Activated CD4-positive, alpha-beta T cell treated with anti-CD3 and anti-CD28 coated beads for 36 hours (primary cell): ENCODE data around the gene RGP1. TPM values are rescaled to one million over a fixed set of nuclear protein-coding genes. Genes with fewer than 3 reads are reported as not detected.
A peak's percentile ranks its signal among the peaks of the same experiment; 100 is the strongest.

Source experiments
- ATAC-seq: fragments of 200-7000 bp; cut with Tn5 transposase; one replicate; pipeline ENCODE4 v1.10.0; 2021; ENCODE audit warnings: mild to moderate bottlenecking, moderate library complexity
- CTCF ChIA-PET: fragments of 350-600 bp; sonication (Branson Sonifier 250); formaldehyde crosslinking; loops from one replicate; lab custom pipeline; 2021; ENCODE audit warnings: antibody characterized with exemption; lab: Charles Lee
- POLR2A ChIA-PET: fragments of 350-600 bp; sonication (Branson Sonifier 250); formaldehyde crosslinking; loops from one replicate; lab custom pipeline; 2021; ENCODE audit warnings: antibody characterized with exemption, inconsistent platforms; lab: Charles Lee
- DNase-seq: peaks from one replicate; pipeline ENCODE4 v3.0.0-alpha.2; 2020
- H3K27ac Mint-ChIP-seq: one replicate; pipeline ENCODE4 v1.8.0; 2021; ENCODE audit warnings: mixed read lengths
- H3K27me3 Mint-ChIP-seq: one replicate; pipeline ENCODE4 v1.8.0; 2021; ENCODE audit warnings: mixed read lengths
- H3K36me3 Mint-ChIP-seq: one replicate; pipeline ENCODE4 v1.8.0; 2021; ENCODE audit warnings: low read depth, mixed read lengths
- H3K4me1 Mint-ChIP-seq: one replicate; pipeline ENCODE4 v1.8.0; 2021; ENCODE audit warnings: mixed read lengths
- H3K4me3 Mint-ChIP-seq: one replicate; pipeline ENCODE4 v1.8.0; 2021; ENCODE audit warnings: mild to moderate bottlenecking, moderate library complexity, mixed read lengths
- H3K9me3 Mint-ChIP-seq: one replicate; pipeline ENCODE4 v1.8.0; 2021; ENCODE audit warnings: low read depth, mixed read lengths
- intact Hi-C, 2 experiments: fragments of 100-400 bp; cut with DNase I in 1 of 2; cut with micrococcal nuclease in 1 of 2; formaldehyde crosslinking; loops; one replicate each; pipeline versions ENCODE4 v1.14.2 to v1.15.1; 2022 to 2024; cut with DNase I, micrococcal nuclease
- total RNA-seq, 2 experiments: library from RNA; stranded (reverse); gene quantifications; one replicate each; pipeline ENCODE4 v1.2.3, GENCODE V29; 2021

Gene RGP1
- total RNA-seq, 2 experiments from 2014 or later = 14.0 to 15.5 TPM

GRCh38 chr9:35732185-35732799, 16.8 kb upstream of the RGP1 start, which contains the start of the genes CREB3 and TLN1:
CREB3 (plus strand) TSS chr9:35732666; CDS start chr9:35732773, 107 bp downstream.
TLN1 (minus strand) TSS chr9:35732195; CDS start chr9:35725694, 6,501 bp downstream.
- no peaks in the 10 kb centered on the region for H3K9me3 Mint-ChIP-seq

GRCh38 chr9:35732800-35733541, 16.1 kb upstream of the RGP1 start:
- intact Hi-C loops = loop anchor here (1.0 to 10.0 kb wide), 21 partner anchors 16 to 1276 kb away; partner anchors contain the start of genes GBA2 (in 2 of the 2), RGP1 (in 2 of the 2), CCDC107 (in 1 of the 2) and CD72 (in 1 of the 2)
- peaks cover 21% of the 10 kb centered on the region for H3K4me1 Mint-ChIP-seq
- CTCF ChIA-PET = interaction anchor here (0.6 to 8.4 kb wide), 14 partner anchors 9 to 1038 kb away, joined by 3 to 68 read pairs (median 6); partner anchors contain the start of genes CCDC107, GBA2, RGP1 and RMRP
- H3K9me3 Mint-ChIP-seq = no peaks in the 10 kb centered on the region
- ATAC-seq = peak; percentile 12
- peak; percentile 64 for DNase-seq
- H3K4me3 Mint-ChIP-seq = no peak overlapping the region
- POLR2A ChIA-PET = interaction anchor here (0.6 to 1.6 kb wide), 7 partner anchors 16 to 173 kb away, joined by 3 to 14 read pairs (median 3); partner anchors contain the start of genes CCDC107, GBA2, HRCT1 and RGP1
- H3K36me3 Mint-ChIP-seq = peaks cover 27% of the 10 kb centered on the region
- no peaks in the 10 kb centered on the region for H3K27me3 Mint-ChIP-seq
- H3K27ac Mint-ChIP-seq = peak overlapping the region; percentile 91

More at GRCh38 chr9:35732185-35732799, 16.8 kb upstream of the RGP1 start, which contains the start of the genes CREB3 and TLN1:
- Mint-ChIP-seq H3K27me3 (no peaks in the 10 kb centered on the region), H3K4me3 (no peak within 1 kb of the TSS), H3K27ac (peak within 1 kb of the TSS; percentile 93), H3K4me1 (peaks cover 21% of the 10 kb centered on the region), H3K36me3 (peaks cover 22% of the 10 kb centered on the region)
- CTCF ChIA-PET = interaction anchor here (0.5 to 8.4 kb wide), 16 partner anchors 9 to 1098 kb away, joined by 3 to 68 read pairs (median 6); partner anchors contain the start of genes CCDC107, GBA2, RGP1 and RMRP
- POLR2A ChIA-PET = interaction anchor here (0.6 to 1.6 kb wide), 6 partner anchors 16 to 174 kb away, joined by 3 to 14 read pairs (median 3); partner anchors contain the start of genes CCDC107, GBA2, HRCT1 and RGP1
- ATAC-seq (peak; percentile 87), DNase-seq (peak; percentile 98)
- intact Hi-C loops = loop anchor here (1.0 to 10.0 kb wide), 21 partner anchors 17 to 1275 kb away; partner anchors contain the start of genes GBA2 (in 2 of the 2), RGP1 (in 2 of the 2), CCDC107 (in 1 of the 2) and CD72 (in 1 of the 2)

GRCh38 chr9:35734096-35734495, 15.0 kb upstream of the RGP1 start:
- ATAC-seq (no peak), DNase-seq (no peak)
- Mint-ChIP-seq H3K27me3 (no peaks in the 10 kb centered on the region), H3K36me3 (peaks cover 37% of the 10 kb centered on the region), H3K4me1 (peaks cover 21% of the 10 kb centered on the region), H3K27ac (peak overlapping the region; percentile 16), H3K9me3 (no peaks in the 10 kb centered on the region), H3K4me3 (no peak overlapping the region)
- CTCF ChIA-PET = interaction anchor here (0.6 to 2.9 kb wide), 9 partner anchors 10 to 117 kb away, joined by 3 to 44 read pairs (median 6); partner anchors contain the start of genes GBA2 and RGP1
- POLR2A ChIA-PET = interaction anchor here (0.6 kb wide), 1 partner anchor 385 kb away, joined by 4 read pairs; no protein-coding TSS in a partner anchor
- intact Hi-C loops = loop anchor here (5.0 to 10.0 kb wide), 6 partner anchors 117 to 1277 kb away; partner anchors contain the start of genes CD72 (in 1 of the 2), DNAI1 (in 1 of the 2), FAM219A (in 1 of the 2) and GNE (in 1 of the 2)

- peak; percentile 78 for DNase-seq
- intact Hi-C loops = loop anchor here (1.0 to 10.0 kb wide), 2 partner anchors 146 to 251 kb away; no protein-coding TSS in a partner anchor
- Mint-ChIP-seq H3K27ac (no peak overlapping the region), H3K36me3 (peaks cover 41% of the 10 kb centered on the region), H3K27me3 (no peaks in the 10 kb centered on the region), H3K4me3 (no peak overlapping the region), H3K4me1 (peaks cover 18% of the 10 kb centered on the region), H3K9me3 (no peaks in the 10 kb centered on the region)
- peak; percentile 11 for ATAC-seq
- ChIA-PET POLR2A (interaction anchor here (1.1 kb wide), 1 partner anchor 12 kb away, joined by 4 read pairs; no protein-coding TSS in a partner anchor), CTCF (interaction anchor here (0.6 to 2.9 kb wide), 16 partner anchors 8 to 333 kb away, joined by 3 to 44 read pairs (median 4); partner anchors contain the start of genes ARHGEF39, GBA2 and RGP1)
These were observed 12.9 kb upstream of the RGP1 start for GRCh38 chr9:35736201-35736633.

- H3K4me1 Mint-ChIP-seq = peaks cover 19% of the 10 kb centered on the region
- H3K9me3 Mint-ChIP-seq = no peaks in the 10 kb centered on the region
- H3K27ac Mint-ChIP-seq = no peak overlapping the region
- ChIA-PET POLR2A (no interaction called here), CTCF (interaction anchor here (0.5 to 4.1 kb wide), 6 partner anchors 8 to 145 kb away, joined by 3 to 22 read pairs (median 5); partner anchors contain the start of genes GBA2, RGP1 and SPAG8)
- no peak overlapping the region for H3K4me3 Mint-ChIP-seq
- no peak for ATAC-seq
- peaks cover 39% of the 10 kb centered on the region for H3K36me3 Mint-ChIP-seq
- H3K27me3 Mint-ChIP-seq = no peaks in the 10 kb centered on the region
- intact Hi-C loops = loop anchor here in 1 of 2 experiments (10.0 kb wide), 1 partner anchor 252 kb away; no protein-coding TSS in a partner anchor
- DNase-seq = no peak
These were observed 11.9 kb upstream of the RGP1 start for GRCh38 chr9:35737143-35737542.

- H3K36me3 Mint-ChIP-seq = peaks cover 40% of the 10 kb centered on the region
- no peaks in the 10 kb centered on the region for H3K27me3 Mint-ChIP-seq
- no peaks in the 10 kb centered on the region for H3K9me3 Mint-ChIP-seq
- no peak for DNase-seq
- no peak overlapping the region for H3K27ac Mint-ChIP-seq
- H3K4me1 Mint-ChIP-seq = peaks cover 20% of the 10 kb centered on the region
- ATAC-seq = no peak
- H3K4me3 Mint-ChIP-seq = no peak overlapping the region
- CTCF ChIA-PET = interaction anchor here (0.6 to 4.1 kb wide), 5 partner anchors 9 to 166 kb away, joined by 3 to 22 read pairs (median 5); partner anchors contain the start of genes GBA2 and RGP1
- intact Hi-C loops = loop anchor here in 1 of 2 experiments (10.0 kb wide), 1 partner anchor 253 kb away; no protein-coding TSS in a partner anchor
- POLR2A ChIA-PET = interaction anchor here (0.6 kb wide), 1 partner anchor 1432 kb away, joined by 3 read pairs; no protein-coding TSS in a partner anchor
These were observed 10.9 kb upstream of the RGP1 start for GRCh38 chr9:35738186-35738585.

- Mint-ChIP-seq H3K4me1 (peaks cover 12% of the 10 kb centered on the region), H3K9me3 (no peaks in the 10 kb centered on the region), H3K27me3 (no peaks in the 10 kb centered on the region), H3K27ac (peak overlapping the region; percentile 5), H3K4me3 (no peak overlapping the region), H3K36me3 (peaks cover 47% of the 10 kb centered on the region)
- ATAC-seq = no peak
- ChIA-PET CTCF (interaction anchor here (0.6 to 4.1 kb wide), 4 partner anchors 9 to 167 kb away, joined by 3 to 22 read pairs (median 10); partner anchors contain the start of genes GBA2 and RGP1), POLR2A (no interaction called here)
- DNase-seq = no peak
- intact Hi-C loops = loop anchor here in 1 of 2 experiments (10.0 kb wide), 1 partner anchor 254 kb away; no protein-coding TSS in a partner anchor
These were observed 10.2 kb upstream of the RGP1 start for GRCh38 chr9:35738924-35739323.

GRCh38 chr9:35740243-35740642, 8.8 kb upstream of the RGP1 start:
- DNase-seq (no peak), ATAC-seq (no peak)
- Mint-ChIP-seq H3K27ac (no peak overlapping the region), H3K27me3 (no peaks in the 10 kb centered on the region), H3K4me3 (no peak overlapping the region), H3K4me1 (peaks cover 9% of the 10 kb centered on the region), H3K36me3 (peaks cover 43% of the 10 kb centered on the region), H3K9me3 (no peaks in the 10 kb centered on the region)
- ChIA-PET POLR2A (no interaction called here), CTCF (interaction anchor here (0.6 to 4.1 kb wide), 7 partner anchors 8 to 142 kb away, joined by 3 to 22 read pairs (median 6); partner anchors contain the start of genes GBA2 and RGP1)
- intact Hi-C loops = no loop called here

GRCh38 chr9:35741740-35742139, 7.3 kb upstream of the RGP1 start:
- intact Hi-C loops = no loop called here
- peaks cover 22% of the 10 kb centered on the region for H3K4me1 Mint-ChIP-seq
- ATAC-seq (peak; percentile 57), DNase-seq (no peak)
- H3K4me3 Mint-ChIP-seq = no peak overlapping the region
- peaks cover 38% of the 10 kb centered on the region for H3K36me3 Mint-ChIP-seq
- no peaks in the 10 kb centered on the region for H3K9me3 Mint-ChIP-seq
- ChIA-PET POLR2A (no interaction called here), CTCF (interaction anchor here (0.6 to 1.8 kb wide), 5 partner anchors 10 to 1130 kb away, joined by 3 to 6 read pairs (median 3); partner anchors contain the start of genes CREB3, RPP25L and TLN1)
- H3K27me3 Mint-ChIP-seq = no peaks in the 10 kb centered on the region
- no peak overlapping the region for H3K27ac Mint-ChIP-seq

- Mint-ChIP-seq H3K27ac (no peak overlapping the region), H3K9me3 (no peaks in the 10 kb centered on the region), H3K27me3 (no peaks in the 10 kb centered on the region), H3K4me1 (peaks cover 37% of the 10 kb centered on the region), H3K4me3 (no peak overlapping the region), H3K36me3 (peaks cover 29% of the 10 kb centered on the region)
- DNase-seq = no peak
- intact Hi-C loops = no loop called here
- POLR2A ChIA-PET = no interaction called here
- CTCF ChIA-PET = interaction anchor here (1.0 to 2.9 kb wide), 2 partner anchors 8 to 13 kb away, joined by 3 to 15 read pairs; no protein-coding TSS in a partner anchor
- ATAC-seq = no peak
These were observed 5.6 kb upstream of the RGP1 start for GRCh38 chr9:35743452-35743851.
